Osteocyte (in vitro differentiated cells): Measurements from ENCODE around the gene PXN. TPM values are rescaled to one million over a fixed set of nuclear protein-coding genes. Genes with fewer than 3 reads are reported as not detected.
"Not testable (repeated sequence)": the region's sequence is repeated elsewhere in the genome, so short reads cannot be mapped to it uniquely, and the experiment has no call there.

Experiments used
- DNase-seq: peaks from one replicate; pipeline ENCODE4 v3.0.0; 2021; ENCODE audit warnings: mixed read lengths; ENCODE audit not compliant: unreplicated experiment; ENCODE audit errors: extremely low spot score
- H3K27ac Mint-ChIP-seq: one replicate; pipeline ENCODE4 v1.8.0; 2021; ENCODE audit warnings: mild to moderate bottlenecking, mixed read lengths; ENCODE audit not compliant: unreplicated experiment
- H3K27me3 Mint-ChIP-seq: one replicate; pipeline ENCODE4 v1.8.0; 2021; ENCODE audit warnings: mixed read lengths; ENCODE audit not compliant: unreplicated experiment
- H3K36me3 Mint-ChIP-seq: one replicate; pipeline ENCODE4 v1.8.0; 2021; ENCODE audit warnings: mixed read lengths; ENCODE audit not compliant: unreplicated experiment
- H3K4me1 Mint-ChIP-seq: one replicate; pipeline ENCODE4 v1.8.0; 2021; ENCODE audit warnings: mixed read lengths; ENCODE audit not compliant: unreplicated experiment
- H3K4me3 Mint-ChIP-seq: one replicate; pipeline ENCODE4 v1.8.0; 2021; ENCODE audit warnings: mild to moderate bottlenecking, moderate library complexity, mixed read lengths; ENCODE audit not compliant: unreplicated experiment
- H3K9me3 Mint-ChIP-seq: one replicate; pipeline ENCODE4 v1.8.0; 2021; ENCODE audit warnings: mixed read lengths; ENCODE audit not compliant: unreplicated experiment
- CTCF ChIP-seq: fragments of 200-600 bp; sonication (generic); IDR thresholded peaks from 2 replicates; pipeline ENCODE4 v1.5.0; 2021; ENCODE audit warnings: antibody characterized with exemption, mild to moderate bottlenecking, moderate library complexity
- total RNA-seq: library from RNA; stranded (reverse); gene quantifications from 2 replicates; pipeline ENCODE4 v1.2.1, GENCODE V29; 2021

The PXN gene
- total RNA-seq, 1 donor from 2014 or later = 79.9 TPM

GRCh38 chr12:120196363-120196762 lies 69.2 kb downstream of the PXN start:
- DNase-seq = no peak
- TF ChIP-seq CTCF = no peak
- Mint-ChIP-seq H3K27ac (no peak overlapping the region), H3K36me3 (peaks cover 20% of the 10 kb centered on the region), H3K9me3 (no peaks in the 10 kb centered on the region), H3K4me3 (no peak overlapping the region), H3K27me3 (no peaks in the 10 kb centered on the region), H3K4me1 (peaks cover 51% of the 10 kb centered on the region)

GRCh38 chr12:120194534-120195395 lies 70.8 kb downstream of the PXN start, which contains the start of gene GCN1:
GCN1 (minus strand) TSS chr12:120194715; CDS start chr12:120194697, 18 bp downstream.
- Mint-ChIP-seq H3K27ac (peak within 1 kb of the TSS; percentile 93), H3K36me3 (peaks cover 22% of the 10 kb centered on the region), H3K27me3 (no peaks in the 10 kb centered on the region), H3K4me1 (peaks cover 47% of the 10 kb centered on the region), H3K4me3 (peak within 1 kb of the TSS; percentile 84), H3K9me3 (no peaks in the 10 kb centered on the region)
- no peak for TF ChIP-seq CTCF
- peak; percentile 94 for DNase-seq

- no peaks in the 10 kb centered on the region for H3K9me3 Mint-ChIP-seq
- peak overlapping the region; percentile 84 for H3K4me3 Mint-ChIP-seq
- peak overlapping the region; percentile 87 for H3K27ac Mint-ChIP-seq
- H3K27me3 Mint-ChIP-seq = no peaks in the 10 kb centered on the region
- DNase-seq = no peak
- H3K36me3 Mint-ChIP-seq = peaks cover 21% of the 10 kb centered on the region
- TF ChIP-seq CTCF = no peak
- H3K4me1 Mint-ChIP-seq = peaks cover 41% of the 10 kb centered on the region
Observed at GRCh38 chr12:120194226-120194533, 71.3 kb downstream of the PXN start.

GRCh38 chr12:120193286-120193685 lies 72.2 kb downstream of the PXN start:
- H3K27ac Mint-ChIP-seq, H3K9me3 Mint-ChIP-seq, DNase-seq, H3K27me3 Mint-ChIP-seq: not testable (repeated sequence)
- Mint-ChIP-seq H3K4me1 (peaks cover 32% of the 10 kb centered on the region), H3K4me3 (peak overlapping the region; percentile 84), H3K36me3 (peaks cover 16% of the 10 kb centered on the region)

- H3K27me3 Mint-ChIP-seq = no peaks in the 10 kb centered on the region
- no peak for TF ChIP-seq CTCF
- H3K27ac Mint-ChIP-seq = no peak overlapping the region
- no peak for DNase-seq
- H3K4me1 Mint-ChIP-seq = peaks cover 22% of the 10 kb centered on the region
- H3K4me3 Mint-ChIP-seq = no peak overlapping the region
- H3K9me3 Mint-ChIP-seq = no peaks in the 10 kb centered on the region
- peaks cover 19% of the 10 kb centered on the region for H3K36me3 Mint-ChIP-seq
Observed at GRCh38 chr12:120190985-120191480, 74.5 kb downstream of the PXN start.
